PFSK-1 (cell line): ENCODE data around the gene SPNS3.

Experiments used
- FOXP2 ChIP-seq: optimal IDR thresholded peaks from 2 replicates; pipeline ENCODE3; 2011; ENCODE audit warnings: borderline replicate concordance, control low read depth, inconsistent platforms; ENCODE audit not compliant: insufficient read depth; ENCODE audit errors: extremely low read length, extremely low read depth
- POLR2AphosphoS5 ChIP-seq: IDR thresholded peaks from 2 replicates; pipeline ENCODE4 v1.6.1; 2012; ENCODE audit warnings: low read depth, mild to moderate bottlenecking, control low read depth, low read length, moderate library complexity
- SIN3A ChIP-seq: IDR thresholded peaks from 2 replicates; pipeline ENCODE4 v1.6.1; 2012; ENCODE audit warnings: mild to moderate bottlenecking, low read length, moderate library complexity, borderline replicate concordance; ENCODE audit not compliant: insufficient read depth
- TAF1 ChIP-seq: IDR thresholded peaks from 2 replicates; pipeline ENCODE4 v1.6.1; 2012; ENCODE audit warnings: low read length, control low read depth, borderline replicate concordance; ENCODE audit not compliant: insufficient read depth
- TF ChIP-seq, protein P1 (sequence below), 2 experiments: IDR thresholded peaks; 2 replicates each; pipeline versions ENCODE4 v1.6.1 to v1.8.0; 2011 to 2012; ENCODE audit warnings: low read depth in 2 of 2, low read length in 2 of 2, control low read depth in 1 of 2, inconsistent platforms in 1 of 2, mild to moderate bottlenecking in 1 of 2, moderate library complexity in 1 of 2; ENCODE audit not compliant: insufficient read depth in 1 of 2

Gene SPNS3

DNA sequence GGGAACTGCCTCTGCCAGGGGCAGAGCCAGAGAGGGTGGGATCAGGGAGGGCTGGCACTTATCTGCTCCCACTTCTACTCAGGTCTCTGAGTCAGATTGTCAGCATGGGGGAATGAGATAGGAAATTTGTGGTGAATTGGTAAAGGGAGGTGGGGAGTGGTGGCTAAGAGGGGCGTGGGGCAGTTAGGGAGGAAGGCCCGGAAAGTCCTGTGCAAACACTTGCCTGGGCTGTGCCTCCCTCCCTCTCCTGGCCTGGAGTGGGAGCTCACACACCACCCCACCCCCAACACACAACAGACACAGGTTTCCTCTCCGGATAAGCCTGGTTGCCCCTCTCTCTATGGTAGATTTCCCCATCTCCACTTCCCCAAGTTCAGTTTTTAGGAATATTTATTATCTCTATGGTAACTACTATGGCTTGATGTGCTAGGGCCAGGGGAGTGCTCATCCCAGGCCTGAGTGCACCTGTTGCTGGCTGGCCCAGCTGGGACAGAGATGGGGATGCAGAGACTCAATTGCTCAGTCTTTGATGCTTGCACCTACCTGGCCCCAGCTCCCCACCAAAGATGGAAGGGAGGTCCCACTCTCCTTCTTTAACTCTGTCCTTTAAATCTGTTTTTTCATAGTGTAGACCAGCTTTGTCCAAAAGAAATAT is 67.7 kb downstream of the SPNS3 start:
- TF ChIP-seq SIN3A (no peak), TAF1 (no peak), POLR2AphosphoS5 (no peak), FOXP2 (no peak)
- TF ChIP-seq, protein P1, sequence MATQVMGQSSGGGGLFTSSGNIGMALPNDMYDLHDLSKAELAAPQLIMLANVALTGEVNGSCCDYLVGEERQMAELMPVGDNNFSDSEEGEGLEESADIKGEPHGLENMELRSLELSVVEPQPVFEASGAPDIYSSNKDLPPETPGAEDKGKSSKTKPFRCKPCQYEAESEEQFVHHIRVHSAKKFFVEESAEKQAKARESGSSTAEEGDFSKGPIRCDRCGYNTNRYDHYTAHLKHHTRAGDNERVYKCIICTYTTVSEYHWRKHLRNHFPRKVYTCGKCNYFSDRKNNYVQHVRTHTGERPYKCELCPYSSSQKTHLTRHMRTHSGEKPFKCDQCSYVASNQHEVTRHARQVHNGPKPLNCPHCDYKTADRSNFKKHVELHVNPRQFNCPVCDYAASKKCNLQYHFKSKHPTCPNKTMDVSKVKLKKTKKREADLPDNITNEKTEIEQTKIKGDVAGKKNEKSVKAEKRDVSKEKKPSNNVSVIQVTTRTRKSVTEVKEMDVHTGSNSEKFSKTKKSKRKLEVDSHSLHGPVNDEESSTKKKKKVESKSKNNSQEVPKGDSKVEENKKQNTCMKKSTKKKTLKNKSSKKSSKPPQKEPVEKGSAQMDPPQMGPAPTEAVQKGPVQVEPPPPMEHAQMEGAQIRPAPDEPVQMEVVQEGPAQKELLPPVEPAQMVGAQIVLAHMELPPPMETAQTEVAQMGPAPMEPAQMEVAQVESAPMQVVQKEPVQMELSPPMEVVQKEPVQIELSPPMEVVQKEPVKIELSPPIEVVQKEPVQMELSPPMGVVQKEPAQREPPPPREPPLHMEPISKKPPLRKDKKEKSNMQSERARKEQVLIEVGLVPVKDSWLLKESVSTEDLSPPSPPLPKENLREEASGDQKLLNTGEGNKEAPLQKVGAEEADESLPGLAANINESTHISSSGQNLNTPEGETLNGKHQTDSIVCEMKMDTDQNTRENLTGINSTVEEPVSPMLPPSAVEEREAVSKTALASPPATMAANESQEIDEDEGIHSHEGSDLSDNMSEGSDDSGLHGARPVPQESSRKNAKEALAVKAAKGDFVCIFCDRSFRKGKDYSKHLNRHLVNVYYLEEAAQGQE (IDR thresholded peaks at IDR 0.05; ENCODE audit: insufficient read depth in 1 of 2, low read depth in 2 of 2, low read length in 2 of 2): no peak

DNA sequence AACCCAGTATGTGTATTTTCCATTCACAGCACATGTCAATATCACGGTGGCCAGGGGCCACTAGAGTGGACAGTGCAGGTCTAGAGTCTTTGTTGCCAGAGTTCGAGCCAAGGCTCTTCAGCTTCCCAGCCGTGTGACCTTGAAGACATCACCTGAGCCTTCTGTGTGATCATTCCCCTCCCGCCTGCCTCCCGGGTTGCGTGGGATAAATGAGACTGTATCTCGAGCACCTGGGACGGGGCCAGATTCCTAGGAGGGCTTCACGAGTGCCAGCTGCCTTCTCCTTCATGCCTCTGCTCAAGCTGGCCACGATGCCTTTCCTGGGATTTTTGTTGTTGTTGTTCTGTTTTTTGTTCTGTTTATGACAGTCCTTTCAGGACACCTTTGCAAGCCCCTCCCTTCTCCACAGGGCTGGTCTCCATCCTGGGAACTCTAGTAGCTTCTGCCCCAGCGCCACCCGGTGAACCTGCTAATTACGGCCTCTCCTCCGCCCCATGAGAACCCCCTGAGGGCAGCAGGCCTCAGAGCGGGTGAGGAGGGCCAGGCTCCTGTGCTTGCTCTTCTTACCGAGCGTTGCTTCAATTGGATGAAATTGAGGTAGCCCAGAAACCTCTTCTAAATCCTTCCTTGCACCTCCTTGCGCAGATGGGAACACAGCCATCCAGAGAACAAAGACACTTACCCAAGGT is 68.9 kb downstream of the SPNS3 start:
- TF ChIP-seq POLR2AphosphoS5: no peak
- TF ChIP-seq TAF1: no peak
- TF ChIP-seq FOXP2: no peak
- no peak for TF ChIP-seq SIN3A
- TF ChIP-seq, protein P1 (IDR thresholded peaks at IDR 0.05; ENCODE audit: insufficient read depth in 1 of 2, low read depth in 2 of 2, low read length in 2 of 2): no peak

DNA sequence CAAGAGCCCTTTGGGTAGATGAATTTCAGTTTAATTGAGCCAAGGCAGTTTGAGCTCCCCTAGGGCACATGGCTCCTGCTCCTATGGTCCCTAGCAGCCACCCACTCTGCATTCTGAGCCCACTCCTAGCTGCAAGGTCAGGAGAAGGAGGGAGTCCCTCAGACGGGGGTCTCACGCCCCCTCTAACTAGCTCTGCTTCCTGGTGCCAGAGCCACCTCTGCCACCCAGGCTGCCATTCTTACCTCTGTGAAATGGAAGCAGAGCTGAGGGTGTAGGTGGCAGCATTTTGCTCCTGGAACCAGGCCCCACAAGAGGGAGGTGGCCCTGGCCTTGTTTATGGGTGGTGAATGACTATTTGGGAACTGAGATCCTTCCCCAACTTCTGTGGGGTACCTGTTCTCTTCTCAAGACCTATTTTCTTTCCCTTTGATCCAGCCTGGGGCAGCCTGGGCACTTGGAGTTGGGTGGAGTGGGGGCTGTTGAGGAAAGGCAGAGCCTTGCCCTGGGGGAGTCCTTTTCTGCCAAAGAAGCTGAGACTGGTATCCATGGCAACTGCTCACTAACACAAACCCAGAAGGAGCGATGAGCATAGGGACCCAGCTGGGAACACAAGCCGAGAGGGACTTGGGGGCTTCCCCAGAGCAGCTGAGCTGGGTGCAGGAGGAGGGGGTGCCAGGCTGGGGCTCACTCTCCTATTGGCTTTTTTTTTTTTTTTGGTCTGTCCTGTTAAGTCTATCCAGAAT is 69.7 kb downstream of the SPNS3 start:
- no peak for TF ChIP-seq FOXP2
- TF ChIP-seq SIN3A: no peak
- TF ChIP-seq POLR2AphosphoS5: no peak
- TF ChIP-seq, protein P1 (IDR thresholded peaks at IDR 0.05; ENCODE audit: insufficient read depth in 1 of 2, low read depth in 2 of 2, low read length in 2 of 2): no peak
- no peak for TF ChIP-seq TAF1

DNA sequence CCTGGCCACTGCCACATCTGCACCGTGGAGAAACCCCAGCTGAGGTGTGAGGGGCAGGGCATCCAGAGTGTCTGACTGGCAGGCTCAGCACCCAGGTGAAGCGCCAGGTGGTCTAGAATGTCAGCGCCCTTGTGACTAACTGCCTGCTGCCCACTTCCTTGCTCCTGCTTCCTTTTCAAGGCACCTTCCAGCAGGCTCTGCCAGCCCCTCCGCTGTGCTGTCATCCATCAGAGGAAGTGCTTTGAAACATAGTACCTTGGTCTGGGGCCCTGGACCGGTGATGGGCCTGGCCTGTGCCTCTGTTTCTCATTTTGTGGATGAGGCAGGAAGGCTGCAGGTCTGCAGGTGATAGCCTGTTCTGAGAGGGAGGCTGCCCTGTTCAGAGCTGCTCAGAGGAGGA is 70.4 kb downstream of the SPNS3 start:
- TF ChIP-seq, protein P1 (IDR thresholded peaks at IDR 0.05; ENCODE audit: insufficient read depth in 1 of 2, low read depth in 2 of 2, low read length in 2 of 2): no peak
- no peak for TF ChIP-seq SIN3A
- TF ChIP-seq FOXP2: no peak
- no peak for TF ChIP-seq TAF1
- TF ChIP-seq POLR2AphosphoS5: no peak
